Stimulated activated CD4-positive, alpha-beta T cell treated with anti-CD3 and anti-CD28 coated beads, Interleukin-12 subunit alpha, Interleukin-12 subunit beta, amount 100 ng/mL, for 24 hours (primary cell): ENCODE results near the gene MACO1.
"Not testable (repeated sequence)": the region's sequence is repeated elsewhere in the genome, so short reads cannot be mapped to it uniquely, and the experiment has no call there.

Experiments used
- DNase-seq, 2 experiments: peaks; one replicate each; pipeline ENCODE4 v3.0.0-alpha.2; 2020; ENCODE audit warnings: low read depth in 2 of 2

MACO1 gene

DNA sequence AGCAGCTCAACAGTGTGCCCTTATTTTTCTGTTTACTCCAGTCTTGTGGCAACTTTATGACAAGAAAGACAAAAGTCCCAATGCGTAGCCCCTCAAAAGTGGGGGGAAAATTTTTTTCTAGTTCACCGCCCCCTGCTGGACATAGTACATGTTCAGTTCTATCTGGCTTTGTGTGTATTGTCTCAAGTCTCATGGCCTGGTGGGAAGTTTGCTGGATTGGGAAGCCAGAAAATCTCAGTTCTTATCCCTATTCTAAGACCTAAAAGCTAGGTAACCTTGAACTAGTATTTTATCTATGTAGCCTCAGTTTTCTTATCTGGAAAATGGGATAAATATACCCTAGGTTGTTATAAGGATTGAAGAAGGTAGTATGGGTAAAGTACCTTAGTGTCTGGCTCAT lies 56.9 kb downstream of the MACO1 start:
- no peak for DNase-seq

DNA sequence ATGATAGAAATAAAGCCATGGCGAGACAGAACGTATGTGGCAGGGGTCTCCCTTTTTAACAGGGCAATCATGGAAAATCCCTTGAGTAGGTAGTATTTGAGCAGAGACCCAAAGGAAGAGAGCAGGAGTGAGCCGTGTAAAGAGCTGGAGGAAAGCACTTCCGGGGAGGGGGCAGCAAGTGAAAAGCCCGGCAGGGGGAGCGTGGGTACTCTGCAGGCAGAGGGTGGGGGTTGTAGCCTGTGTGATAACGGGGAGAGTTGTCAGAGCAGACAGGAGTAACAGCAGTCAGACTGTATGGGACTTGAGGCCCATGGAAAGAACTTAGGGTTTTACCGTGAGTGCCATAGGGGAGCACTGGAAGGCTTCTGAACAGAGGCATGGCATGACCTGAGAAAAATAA lies 61.6 kb downstream of the MACO1 start:
- no peak for DNase-seq

GRCh38 chr1:25494952-25495351 lies 64.3 kb downstream of the MACO1 start:
- DNase-seq = no peak

DNA sequence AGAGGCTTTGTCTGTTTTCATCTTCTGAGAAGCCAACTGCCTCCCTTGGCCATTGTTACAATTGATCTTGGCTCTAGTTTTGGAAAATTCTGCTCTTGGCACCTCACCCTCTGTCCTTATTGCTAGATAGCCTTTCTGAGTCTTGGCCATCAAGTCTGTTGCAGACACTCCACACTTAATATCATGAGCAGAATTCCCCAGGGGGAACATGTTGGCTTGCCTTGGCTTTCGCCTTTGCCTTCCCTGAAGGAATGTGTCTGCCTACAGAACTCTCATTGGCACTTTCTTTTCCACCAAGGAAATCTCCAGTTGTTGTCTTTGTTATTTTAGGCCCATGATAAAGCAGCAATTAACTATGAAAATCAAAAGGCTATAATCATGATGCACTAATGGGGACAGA lies 70.0 kb downstream of the MACO1 start:
- DNase-seq = no peak

DNA sequence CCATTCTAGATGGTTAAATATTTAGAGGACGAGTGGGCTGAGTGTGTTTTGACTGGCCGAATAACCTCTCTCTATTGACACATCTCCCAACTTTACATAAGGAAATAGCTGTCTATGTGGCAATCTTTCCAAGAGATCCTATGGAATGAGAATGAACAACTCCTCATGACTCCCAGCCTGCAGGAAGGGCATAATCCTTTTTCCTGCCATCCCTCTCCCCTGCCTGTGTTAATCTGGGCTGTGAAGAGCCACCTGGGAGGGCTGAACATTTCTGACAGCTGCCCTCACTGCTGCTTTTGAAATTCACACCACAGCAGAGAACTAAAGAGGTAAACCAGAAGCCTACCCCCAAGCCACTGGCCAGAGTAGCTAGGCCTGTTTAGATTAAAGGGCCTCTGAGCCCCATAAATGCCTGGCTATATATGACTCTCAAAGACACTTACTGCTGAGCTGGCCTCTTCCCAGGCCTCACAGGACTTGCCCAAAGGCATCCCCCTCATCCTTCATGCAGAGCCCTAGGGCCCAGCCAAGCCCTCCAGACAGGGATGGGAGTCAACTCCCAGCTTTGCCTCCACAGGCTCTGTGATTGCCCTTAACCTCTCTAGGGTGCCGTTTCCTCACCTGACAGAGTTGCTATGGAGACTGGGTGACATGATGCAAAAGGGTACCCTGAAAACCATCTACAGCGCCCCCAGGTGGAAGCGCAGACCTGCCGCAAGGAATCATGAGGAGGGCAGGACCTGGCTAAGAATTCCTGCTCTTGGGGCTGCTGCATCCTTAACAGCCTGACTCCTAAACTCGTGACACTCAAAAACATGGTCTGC lies 70.8 kb downstream of the MACO1 start:
- DNase-seq = no peak

GRCh38 chr1:25502957-25503356 lies 72.3 kb downstream of the MACO1 start:
- no peak for DNase-seq

DNA sequence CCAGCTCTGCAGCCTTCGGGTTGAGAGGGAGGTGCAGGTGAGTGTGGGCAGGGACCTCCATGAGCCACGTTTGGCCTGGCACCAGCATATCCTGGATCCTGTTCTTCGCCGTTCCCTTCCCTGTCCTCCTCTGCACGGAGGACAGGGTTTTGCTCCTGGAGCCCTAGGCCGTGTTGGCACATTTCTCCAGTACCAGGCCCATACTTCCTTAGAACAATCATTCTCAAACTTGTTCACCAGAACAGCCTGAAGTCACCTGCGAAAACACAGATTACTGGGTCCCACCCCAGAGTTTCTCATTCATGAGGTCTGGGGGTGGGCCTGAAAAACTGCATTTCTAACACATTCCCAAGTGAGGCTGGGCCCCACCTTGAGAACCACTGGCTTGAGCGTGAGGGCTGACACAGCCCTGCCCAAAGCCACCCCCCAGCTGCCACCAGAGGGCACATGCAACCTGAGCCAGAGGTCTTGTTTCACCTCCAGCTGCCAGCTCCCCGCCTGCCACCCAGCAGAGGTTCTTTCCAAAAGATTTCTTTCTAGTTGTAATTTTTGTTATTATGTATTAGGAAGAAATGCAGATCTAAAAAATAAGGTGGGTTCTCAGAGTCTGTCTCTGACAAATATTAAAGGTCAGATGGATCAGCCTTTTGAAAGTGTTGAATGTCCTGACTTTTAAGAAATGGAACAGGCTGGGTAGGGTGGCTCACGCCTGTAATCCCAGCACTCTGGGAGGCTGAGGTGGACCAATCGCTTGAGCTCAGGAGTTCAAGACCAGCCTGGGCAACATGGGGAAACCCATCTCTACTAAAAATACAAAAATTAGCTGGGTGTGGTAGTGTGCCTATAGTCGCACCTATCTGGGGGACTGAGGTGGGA lies 73.1 kb downstream of the MACO1 start:
- DNase-seq = peak; percentile 40 to 44

- no peak for DNase-seq
Observed at GRCh38 chr1:25504706-25505595, 74.3 kb downstream of the MACO1 start.

GRCh38 chr1:25505656-25506385 lies 75.1 kb downstream of the MACO1 start:
- no peak for DNase-seq

DNA sequence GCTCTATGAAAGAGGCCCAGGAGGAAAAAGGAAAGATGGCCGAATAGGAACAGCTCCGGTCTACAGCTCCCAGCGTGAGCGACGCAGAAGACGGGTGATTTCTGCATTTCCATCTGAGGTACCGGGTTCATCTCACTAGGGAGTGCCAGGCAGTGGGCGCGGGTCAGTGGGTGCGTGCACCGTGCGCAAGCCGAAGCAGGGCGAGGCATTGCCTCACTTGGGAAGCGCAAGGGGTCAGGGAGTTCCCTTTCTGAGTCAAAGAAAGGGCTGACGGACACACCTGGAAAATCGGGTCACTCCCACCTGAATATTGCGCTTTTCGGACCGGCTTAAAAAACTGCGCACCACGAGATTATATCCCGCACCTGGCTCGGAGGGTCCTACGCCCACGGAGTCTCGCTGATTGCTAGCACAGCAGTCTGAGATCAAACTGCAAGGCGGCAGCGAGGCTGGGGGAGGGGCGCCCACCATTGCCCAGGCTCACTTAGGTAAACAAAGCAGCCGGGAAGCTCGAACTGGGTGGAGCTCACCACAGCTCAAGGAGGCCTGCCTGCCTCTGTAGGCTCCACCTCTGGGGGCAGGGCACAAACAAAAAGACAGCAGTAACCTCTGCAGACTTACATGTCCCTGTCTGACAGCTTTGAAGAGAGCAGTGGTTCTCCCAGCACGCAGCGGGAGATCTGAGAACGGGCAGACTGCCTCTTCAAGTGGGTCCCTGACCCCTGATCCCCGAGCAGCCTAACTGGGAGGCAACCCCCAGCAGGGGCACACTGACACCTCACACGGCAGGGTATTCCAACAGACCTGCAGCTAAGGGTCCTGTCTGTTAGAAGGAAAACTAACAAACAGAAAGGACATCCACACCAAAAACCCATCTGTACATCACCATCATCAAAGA lies 76.1 kb downstream of the MACO1 start:
- not testable (repeated sequence) for DNase-seq

DNA sequence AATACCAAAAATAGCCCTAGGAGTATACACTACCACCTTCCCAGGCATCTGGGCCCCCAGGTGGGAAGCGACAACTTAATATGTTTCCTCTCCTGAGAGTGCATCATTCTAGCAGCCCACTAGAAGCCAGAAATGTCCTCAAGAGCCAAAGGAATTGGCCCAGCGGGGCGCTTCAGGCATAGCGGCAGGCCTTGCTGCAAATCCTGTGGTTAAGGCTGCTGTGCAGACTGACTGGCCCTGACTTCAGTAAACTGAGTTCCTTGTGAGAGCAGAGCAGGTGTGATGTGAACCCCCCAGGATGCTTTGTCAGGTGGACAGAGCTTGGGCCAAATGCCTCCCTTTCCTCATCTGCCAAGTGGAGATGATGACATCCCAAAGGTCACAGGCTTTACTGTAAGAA lies 83.0 kb downstream of the MACO1 start:
- DNase-seq = no peak

- no peak for DNase-seq
Observed at GRCh38 chr1:25515033-25515432, 84.3 kb downstream of the MACO1 start.

GRCh38 chr1:25516686-25517085 lies 86.0 kb downstream of the MACO1 start:
- no peak for DNase-seq

DNA sequence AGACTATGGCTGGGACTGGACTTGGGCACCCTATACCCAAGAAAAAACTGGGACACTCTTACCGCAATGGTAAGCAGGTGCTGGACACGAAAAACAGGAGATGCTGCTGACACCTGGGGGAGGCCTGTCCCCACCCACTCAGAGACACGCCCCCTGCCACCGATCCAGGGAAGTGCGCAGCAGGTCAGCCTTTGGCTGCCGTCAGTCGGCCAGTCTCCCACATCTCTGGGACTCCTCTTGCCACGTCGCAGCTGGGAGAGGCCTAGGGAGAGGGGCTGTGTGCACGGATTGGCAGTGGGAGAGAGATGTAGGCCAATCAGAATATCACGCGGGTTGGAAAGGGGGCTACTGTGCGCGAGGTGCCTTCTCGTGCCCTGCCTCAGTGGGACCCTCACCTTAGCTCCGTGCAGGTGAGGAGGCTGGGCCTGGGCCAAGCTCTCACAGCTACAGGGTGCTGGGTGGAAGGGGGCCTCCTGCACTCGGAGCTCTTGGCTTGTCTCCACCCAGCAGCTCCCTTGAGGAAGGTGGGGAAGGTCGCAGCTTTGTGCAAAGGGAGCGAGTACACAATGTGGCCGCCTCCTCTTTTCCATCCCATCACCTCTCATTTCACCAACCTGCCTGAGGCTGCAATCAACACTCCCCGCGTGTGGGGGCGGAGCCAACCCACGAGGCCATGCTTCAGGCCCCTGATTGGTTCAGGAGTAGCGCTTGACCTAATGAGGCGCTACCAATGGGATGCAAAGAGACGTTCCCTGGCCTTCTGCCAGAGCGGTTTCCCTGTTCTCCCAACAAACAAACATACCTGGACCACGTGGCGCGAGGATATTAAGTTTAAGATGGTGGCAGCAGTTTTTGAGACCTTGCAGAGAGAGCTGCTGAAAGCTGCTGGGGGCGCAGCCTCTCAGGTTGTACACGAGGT lies 87.0 kb downstream of the MACO1 start:
- no peak for DNase-seq

GRCh38 chr1:25519624-25520023 lies 88.9 kb downstream of the MACO1 start:
- DNase-seq = no peak

- peak; percentile 43 to 67 for DNase-seq
Observed at GRCh38 chr1:25520446-25521061, 89.9 kb downstream of the MACO1 start.

GRCh38 chr1:25522031-25522655 lies 91.4 kb downstream of the MACO1 start:
- DNase-seq = no peak

DNA sequence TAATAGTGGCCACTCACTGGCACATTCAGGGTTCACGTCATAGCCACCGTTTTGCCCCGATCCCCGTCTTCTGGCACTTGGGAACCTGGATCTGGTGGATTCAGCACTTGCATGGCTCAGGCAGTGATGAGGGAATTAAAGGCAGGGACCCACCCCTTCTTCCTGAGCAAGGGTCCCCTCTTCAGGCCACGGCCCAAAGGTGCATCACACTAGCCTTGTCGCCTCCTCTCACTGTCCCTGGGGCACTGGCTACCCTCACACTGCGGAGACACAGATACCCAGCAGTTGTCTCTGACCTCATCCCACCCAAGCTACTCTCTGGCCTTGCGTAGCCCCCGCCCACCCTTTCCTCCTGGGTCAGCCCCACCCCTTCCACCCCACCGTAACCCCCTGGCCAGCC lies 92.8 kb downstream of the MACO1 start:
- DNase-seq = no peak
